Prostate gland (tissue), 2 donors: ENCODE data around the gene CNKSR1. TPM values are rescaled to one million over a fixed set of nuclear protein-coding genes. Genes with fewer than 3 reads are reported as not detected.

Experiments
- DNase-seq: peaks from one replicate; pipeline ENCODE4 v3.0.0-alpha.2; 2019; ENCODE audit warnings: low spot score
- H3K27ac ChIP-seq, 2 donors: fragments of 200-600 bp; sonication (generic); 2 replicates each; pipeline ENCODE4 v1.5.1; 2017 to 2019
- H3K27me3 ChIP-seq: fragments of 200-600 bp; sonication (generic); replicated peaks from 2 replicates; pipeline ENCODE4 v1.5.1; 2019; ENCODE audit not compliant: insufficient read depth
- H3K36me3 ChIP-seq, 2 donors: fragments of 200-600 bp; sonication (generic); 1 replicate in 1 of 2; 2 replicates in 1 of 2; pipeline versions ENCODE4 v1.5.1 to v1.8.1; 2017 to 2019
- H3K4me1 ChIP-seq: fragments of 200-600 bp; sonication (generic); replicated peaks from 2 replicates; pipeline ENCODE4 v1.5.1; 2019
- H3K4me3 ChIP-seq, 2 donors: fragments of 200-600 bp; sonication (generic); 2 replicates each; pipeline ENCODE4 v1.5.1; 2017 to 2019
- H3K9me3 ChIP-seq: fragments of 200-600 bp; sonication (generic); 2 replicates; pipeline ENCODE4 v1.5.1; 2017
- CTCF ChIP-seq, 4 experiments: fragments of 200-600 bp in 2 of 4; fragments of 450-650 bp in 2 of 4; sonication (generic) in 2 of 4; IDR thresholded peaks; 1 replicate in 3 of 4; 2 replicates in 1 of 4; pipeline ENCODE4 v1.5.1; 2016 to 2019; ENCODE audit warnings: antibody characterized with exemption in 4 of 4, mild to moderate bottlenecking in 2 of 4, moderate library complexity in 2 of 4
- POLR2A ChIP-seq: fragments of 450-650 bp; IDR thresholded peaks from one replicate; pipeline ENCODE4 v1.6.1; 2016; ENCODE audit warnings: antibody characterized with exemption, mild to moderate bottlenecking
- POLR2AphosphoS5 ChIP-seq: sonication (generic); formaldehyde crosslinking; IDR thresholded peaks from one replicate; pipeline ENCODE4 v1.6.1; 2017; ENCODE audit warnings: antibody characterized with exemption
- WGBS: methylation state at CpG from one replicate; pipeline ENCODE4 v1.1.5; 2018; 5-methylcytosine and 5-hydroxymethylcytosine counted together
- intact Hi-C: fragments of 100-400 bp; cut with DNase I; formaldehyde crosslinking; loops from one replicate; pipeline ENCODE4 v1.14.2; 2022
- total RNA-seq, 2 donors: library from RNA; depleted of rRNA; stranded (reverse); fragments of >200 nt; gene quantifications; one replicate each; pipeline ENCODE4 v1.1.0, GENCODE V29; 2016

CNKSR1 gene
- total RNA-seq, 2 donors from 2014 or later, result 24.8 to 32.4 TPM

DNA sequence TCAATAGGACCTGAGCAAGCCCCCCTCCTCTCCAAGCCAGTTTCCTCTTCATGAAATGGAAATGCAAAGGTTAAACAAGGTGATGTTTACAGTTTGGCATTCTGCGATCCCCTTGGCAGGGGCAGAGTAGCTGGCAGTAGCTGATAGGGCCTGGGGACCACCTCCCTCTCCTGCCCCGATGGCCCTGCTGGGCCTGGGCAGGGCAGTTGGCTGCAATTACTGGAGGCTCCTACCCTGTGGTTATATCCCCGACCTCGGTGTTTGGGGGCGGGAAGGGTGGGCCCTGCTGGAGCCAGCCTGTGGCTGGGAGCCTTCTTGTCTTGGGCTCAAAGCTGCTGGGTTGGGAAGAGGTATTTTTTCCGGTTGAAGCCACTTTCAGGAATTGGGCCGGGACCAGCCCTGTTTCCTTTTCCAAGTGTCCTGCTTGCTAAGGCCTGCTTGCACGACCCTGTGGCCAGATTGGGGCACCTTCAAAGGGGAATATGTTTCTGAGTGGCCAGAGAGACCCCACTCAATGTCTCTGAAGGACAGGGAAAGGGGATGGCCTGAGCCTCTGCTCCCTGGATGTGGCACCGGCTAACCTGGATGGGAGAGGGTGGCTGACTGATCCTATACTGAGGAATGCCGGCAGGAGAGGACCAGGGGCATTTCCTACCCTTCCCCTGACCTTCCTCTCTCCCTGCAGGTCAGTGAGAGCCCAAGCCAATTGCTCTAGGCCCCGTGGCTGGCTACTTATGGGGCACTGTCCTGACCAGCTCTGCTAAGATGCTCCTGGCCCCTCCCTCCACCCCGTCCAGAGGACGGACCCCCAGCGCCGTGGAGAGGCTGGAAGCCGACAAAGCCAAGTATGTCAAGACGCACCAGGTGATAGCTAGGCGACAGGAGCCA lies 16.5 kb upstream of the CNKSR1 start:
- H3K27me3 ChIP-seq, result no peaks in the 10 kb centered on the region
- no peaks in the 10 kb centered on the region for H3K9me3 ChIP-seq
- 52% methylated on average over 17 of the region's 18 CpGs for WGBS
- TF ChIP-seq POLR2A, result no peak
- TF ChIP-seq CTCF (IDR thresholded peaks at IDR 0.05), result no peak
- TF ChIP-seq POLR2AphosphoS5, result no peak
- H3K36me3 ChIP-seq, result no peaks in the 10 kb centered on the region
- peak overlapping the region; percentile 24 to 45 for H3K4me3 ChIP-seq
- intact Hi-C loops, result loop anchor here (5.0 kb wide), 1 partner anchor 58 kb away; no protein-coding TSS in a partner anchor
- no peak overlapping the region for H3K27ac ChIP-seq
- peaks cover 4% of the 10 kb centered on the region for H3K4me1 ChIP-seq
- no peak for DNase-seq

DNA sequence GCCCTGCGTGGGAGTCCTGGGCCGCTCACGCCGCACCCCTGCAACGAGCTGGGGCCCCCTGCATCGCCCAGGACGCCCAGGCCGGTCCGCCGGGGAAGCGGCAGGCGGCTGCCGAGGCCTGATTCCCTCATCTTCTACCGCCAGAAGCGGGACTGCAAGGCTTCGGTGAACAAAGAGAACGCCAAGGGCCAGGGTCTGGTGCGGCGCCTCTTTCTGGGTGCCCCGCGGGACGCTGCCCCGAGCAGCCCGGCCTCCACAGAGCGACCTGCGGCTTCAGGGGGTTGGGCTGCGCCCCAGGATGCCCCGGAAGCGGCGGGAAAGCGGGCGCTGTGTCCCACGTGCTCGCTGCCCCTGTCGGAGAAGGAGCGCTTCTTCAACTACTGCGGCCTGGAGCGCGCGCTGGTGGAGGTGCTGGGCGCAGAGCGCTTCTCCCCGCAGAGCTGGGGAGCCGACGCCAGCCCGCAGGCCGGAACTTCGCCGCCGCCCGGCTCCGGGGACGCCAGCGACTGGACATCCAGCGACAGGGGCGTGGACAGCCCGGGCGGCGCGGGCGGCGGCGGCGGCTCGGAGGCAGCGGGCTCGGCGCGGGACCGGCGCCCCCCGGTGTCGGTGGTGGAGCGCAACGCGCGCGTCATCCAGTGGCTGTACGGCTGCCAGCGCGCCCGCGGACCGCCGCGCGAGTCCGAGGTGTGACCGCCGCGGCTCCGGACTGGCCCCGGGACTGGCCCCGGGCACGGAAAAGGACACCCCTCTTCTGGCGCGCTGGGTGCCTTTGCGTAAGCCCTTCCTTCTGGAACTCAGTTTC lies 15.7 kb upstream of the CNKSR1 start:
- Histone ChIP-seq H3K27me3 (no peaks in the 10 kb centered on the region), H3K4me1 (peaks cover 4% of the 10 kb centered on the region), H3K27ac (no peak overlapping the region), H3K36me3 (no peaks in the 10 kb centered on the region), H3K4me3 (peak overlapping the region; percentile 24 to 45), H3K9me3 (no peaks in the 10 kb centered on the region)
- DNase-seq, result no peak
- no peak for TF ChIP-seq POLR2AphosphoS5
- TF ChIP-seq POLR2A, result no peak
- peak in 1 of 4 experiments; percentile 49 for TF ChIP-seq CTCF (IDR thresholded peaks at IDR 0.05)
- intact Hi-C loops, result loop anchor here (5.0 kb wide), 1 partner anchor 59 kb away; no protein-coding TSS in a partner anchor
- WGBS, result 2% methylated on average over 82 of the region's 98 CpGs

- DNase-seq, result no peak
- WGBS, result 36% methylated on average over 21 of the region's 21 CpGs
- intact Hi-C loops, result loop anchor here (5.0 kb wide), 1 partner anchor 60 kb away; no protein-coding TSS in a partner anchor
- TF ChIP-seq CTCF (IDR thresholded peaks at IDR 0.05) (no peak), POLR2A (no peak), POLR2AphosphoS5 (no peak)
- Histone ChIP-seq H3K9me3 (no peaks in the 10 kb centered on the region), H3K4me1 (peaks cover 4% of the 10 kb centered on the region), H3K4me3 (peak overlapping the region; percentile 24 to 45), H3K27ac (no peak overlapping the region), H3K27me3 (no peaks in the 10 kb centered on the region), H3K36me3 (no peaks in the 10 kb centered on the region)
Measured at GRCh38 chr1:26162220-26162709, 15.0 kb upstream of the CNKSR1 start.

GRCh38 chr1:26163684-26164035 lies 13.6 kb upstream of the CNKSR1 start:
- Histone ChIP-seq H3K4me3 (peak overlapping the region in 1 of 2 donors; percentile 31), H3K27ac (no peak overlapping the region), H3K4me1 (peaks cover 4% of the 10 kb centered on the region), H3K27me3 (no peaks in the 10 kb centered on the region), H3K9me3 (no peaks in the 10 kb centered on the region), H3K36me3 (no peaks in the 10 kb centered on the region)
- TF ChIP-seq CTCF (IDR thresholded peaks at IDR 0.05) (no peak), POLR2AphosphoS5 (no peak), POLR2A (no peak)
- WGBS, result 67% methylated on average over 9 of the region's 9 CpGs
- DNase-seq, result no peak
- intact Hi-C loops, result loop anchor here (5.0 kb wide), 1 partner anchor 61 kb away; no protein-coding TSS in a partner anchor
